MM.1S (cell line): Measurements from ENCODE around the gene NIFK.

Source experiments
- EZH2 ChIP-seq: fragments of 300-600 bp; sonication (generic); optimal IDR thresholded peaks from 2 replicates; pipeline ENCODE3; 2017; ENCODE audit warnings: low read depth, mild to moderate bottlenecking, antibody characterized with exemption, low read length, mixed read lengths
- TF ChIP-seq, protein P1 (sequence below): fragments of 300-600 bp; sonication (generic); IDR thresholded peaks from 2 replicates; pipeline ENCODE4 v1.5.1; 2016; ENCODE audit warnings: antibody characterized with exemption, low read length, mixed read lengths

DNA sequence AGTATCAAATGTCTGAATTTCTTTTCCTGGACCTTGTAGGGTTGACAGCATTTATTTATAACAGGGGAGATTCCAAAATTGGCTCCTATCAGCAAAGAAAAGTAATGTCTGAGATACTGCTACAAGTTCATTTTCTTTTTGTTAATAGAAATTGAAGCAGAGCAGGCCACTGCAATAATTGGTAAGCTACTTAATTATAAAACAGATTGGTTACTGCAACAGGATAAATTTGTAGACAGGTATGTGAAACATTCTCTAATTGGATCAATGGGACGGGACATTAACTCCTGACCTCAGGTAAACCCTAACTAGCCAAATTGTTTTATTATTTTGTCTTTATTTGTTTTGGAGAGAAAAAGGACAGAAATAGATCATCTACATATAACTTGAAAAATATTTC is 20.5 kb downstream of the NIFK start:
- TF ChIP-seq, protein P1, sequence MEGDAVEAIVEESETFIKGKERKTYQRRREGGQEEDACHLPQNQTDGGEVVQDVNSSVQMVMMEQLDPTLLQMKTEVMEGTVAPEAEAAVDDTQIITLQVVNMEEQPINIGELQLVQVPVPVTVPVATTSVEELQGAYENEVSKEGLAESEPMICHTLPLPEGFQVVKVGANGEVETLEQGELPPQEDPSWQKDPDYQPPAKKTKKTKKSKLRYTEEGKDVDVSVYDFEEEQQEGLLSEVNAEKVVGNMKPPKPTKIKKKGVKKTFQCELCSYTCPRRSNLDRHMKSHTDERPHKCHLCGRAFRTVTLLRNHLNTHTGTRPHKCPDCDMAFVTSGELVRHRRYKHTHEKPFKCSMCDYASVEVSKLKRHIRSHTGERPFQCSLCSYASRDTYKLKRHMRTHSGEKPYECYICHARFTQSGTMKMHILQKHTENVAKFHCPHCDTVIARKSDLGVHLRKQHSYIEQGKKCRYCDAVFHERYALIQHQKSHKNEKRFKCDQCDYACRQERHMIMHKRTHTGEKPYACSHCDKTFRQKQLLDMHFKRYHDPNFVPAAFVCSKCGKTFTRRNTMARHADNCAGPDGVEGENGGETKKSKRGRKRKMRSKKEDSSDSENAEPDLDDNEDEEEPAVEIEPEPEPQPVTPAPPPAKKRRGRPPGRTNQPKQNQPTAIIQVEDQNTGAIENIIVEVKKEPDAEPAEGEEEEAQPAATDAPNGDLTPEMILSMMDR = no peak
- TF ChIP-seq EZH2 = no peak
